ENCODE measurements around the gene TPK1. TPM values are rescaled to one million over a fixed set of nuclear protein-coding genes. Genes with fewer than 3 reads are reported as not detected.

The TPK1 gene
- total RNA-seq, 1 donor from 2014 or later = 20.0 TPM

DNA sequence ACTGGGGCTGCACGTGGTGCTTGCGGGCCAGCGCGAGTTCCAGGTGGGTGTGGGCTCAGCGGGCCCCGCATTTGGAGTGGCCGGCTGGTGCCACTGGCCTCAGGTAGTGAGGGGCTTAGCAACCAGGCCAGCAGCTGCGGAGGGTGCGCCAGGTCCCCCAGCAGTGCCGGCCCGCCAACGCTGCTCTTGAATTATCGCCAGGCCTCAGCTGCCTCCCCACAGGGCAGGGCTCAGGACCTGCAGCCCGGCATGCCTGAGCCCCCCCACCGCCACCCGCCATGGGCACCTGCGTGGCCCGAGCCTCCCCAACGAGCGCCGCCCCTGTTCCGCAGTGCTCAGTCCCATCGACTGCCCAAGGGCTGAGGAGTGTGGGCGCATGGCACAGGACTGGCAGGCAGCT, 185.4 kb downstream of the TPK1 start:
- POLR2A ChIA-PET = no interaction called here
- CTCF ChIA-PET = no interaction called here
- H3K27ac Mint-ChIP-seq = no peak overlapping the region
- peaks cover 2% of the 10 kb centered on the region for H3K9me3 Mint-ChIP-seq
- H3K4me3 Mint-ChIP-seq = no peak overlapping the region
- no peak for ATAC-seq (ENCODE audit: low read depth)
- H3K36me3 Mint-ChIP-seq (ENCODE audit: low read depth) = peaks cover 30% of the 10 kb centered on the region
- no peak for DNase-seq
- H3K4me1 Mint-ChIP-seq = peaks cover 5% of the 10 kb centered on the region
- TF ChIP-seq, protein P1, sequence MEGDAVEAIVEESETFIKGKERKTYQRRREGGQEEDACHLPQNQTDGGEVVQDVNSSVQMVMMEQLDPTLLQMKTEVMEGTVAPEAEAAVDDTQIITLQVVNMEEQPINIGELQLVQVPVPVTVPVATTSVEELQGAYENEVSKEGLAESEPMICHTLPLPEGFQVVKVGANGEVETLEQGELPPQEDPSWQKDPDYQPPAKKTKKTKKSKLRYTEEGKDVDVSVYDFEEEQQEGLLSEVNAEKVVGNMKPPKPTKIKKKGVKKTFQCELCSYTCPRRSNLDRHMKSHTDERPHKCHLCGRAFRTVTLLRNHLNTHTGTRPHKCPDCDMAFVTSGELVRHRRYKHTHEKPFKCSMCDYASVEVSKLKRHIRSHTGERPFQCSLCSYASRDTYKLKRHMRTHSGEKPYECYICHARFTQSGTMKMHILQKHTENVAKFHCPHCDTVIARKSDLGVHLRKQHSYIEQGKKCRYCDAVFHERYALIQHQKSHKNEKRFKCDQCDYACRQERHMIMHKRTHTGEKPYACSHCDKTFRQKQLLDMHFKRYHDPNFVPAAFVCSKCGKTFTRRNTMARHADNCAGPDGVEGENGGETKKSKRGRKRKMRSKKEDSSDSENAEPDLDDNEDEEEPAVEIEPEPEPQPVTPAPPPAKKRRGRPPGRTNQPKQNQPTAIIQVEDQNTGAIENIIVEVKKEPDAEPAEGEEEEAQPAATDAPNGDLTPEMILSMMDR (IDR thresholded peaks at IDR 0.05) = no peak
- intact Hi-C loops (cut with micrococcal nuclease) = no loop called here
- H3K27me3 Mint-ChIP-seq = no peaks in the 10 kb centered on the region

DNA sequence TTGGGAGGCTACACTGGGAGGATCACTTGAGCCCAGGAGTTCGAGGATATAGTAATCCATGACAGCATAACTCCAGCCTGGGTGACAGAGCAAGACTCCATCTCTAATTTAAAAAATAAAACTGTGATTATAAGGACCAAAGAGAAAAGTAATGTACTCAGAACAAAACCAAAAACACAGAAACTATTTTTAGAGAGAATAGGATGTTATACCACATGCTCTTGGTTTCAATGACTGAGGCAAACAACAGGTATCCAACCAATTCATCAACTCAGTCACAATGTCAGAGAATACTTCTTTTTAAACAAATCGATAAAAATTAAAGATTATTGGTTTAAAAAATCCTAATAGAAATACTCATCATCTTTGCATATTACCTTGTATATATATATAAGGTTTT, 186.7 kb downstream of the TPK1 start:
- no peak overlapping the region for H3K27ac Mint-ChIP-seq
- peaks cover 5% of the 10 kb centered on the region for H3K4me1 Mint-ChIP-seq
- ChIA-PET CTCF (no interaction called here), POLR2A (no interaction called here)
- peaks cover 2% of the 10 kb centered on the region for H3K9me3 Mint-ChIP-seq
- TF ChIP-seq, protein P1 (IDR thresholded peaks at IDR 0.05) = no peak
- H3K27me3 Mint-ChIP-seq = no peaks in the 10 kb centered on the region
- peaks cover 30% of the 10 kb centered on the region for H3K36me3 Mint-ChIP-seq (ENCODE audit: low read depth)
- intact Hi-C loops (cut with micrococcal nuclease) = no loop called here
- ATAC-seq (ENCODE audit: low read depth) (no peak), DNase-seq (no peak)
- H3K4me3 Mint-ChIP-seq = no peak overlapping the region

DNA sequence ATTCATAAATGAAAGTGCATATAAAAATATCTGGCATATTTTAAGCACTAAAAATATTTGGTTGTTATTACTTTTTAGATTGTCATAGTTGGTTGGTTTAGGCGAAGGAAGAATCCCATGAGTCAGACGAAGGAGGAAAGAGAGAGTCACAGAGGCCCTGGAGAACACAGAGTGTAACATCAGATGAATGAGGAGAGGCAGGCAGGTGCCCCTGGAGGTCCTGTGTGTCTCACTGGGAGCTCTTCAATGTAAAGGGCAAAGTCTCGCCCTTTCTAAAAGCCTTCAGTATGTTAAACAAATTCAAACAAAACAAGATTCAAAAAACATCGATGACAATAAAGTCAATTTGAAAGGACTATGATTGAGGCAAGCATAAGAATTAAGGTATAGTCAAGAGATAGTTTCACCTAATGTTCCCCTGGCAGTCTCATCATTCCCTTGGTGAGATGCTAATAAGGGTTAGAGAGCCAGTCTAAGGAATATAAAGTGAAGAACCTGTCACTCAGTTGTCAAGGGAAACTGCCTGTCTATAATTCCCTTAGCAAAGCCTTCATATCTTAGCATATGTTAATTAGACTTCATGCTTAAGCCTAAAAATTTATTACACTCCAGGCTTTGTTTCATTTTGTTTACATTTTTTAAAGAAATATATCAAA, 194.3 kb downstream of the TPK1 start:
- H3K27me3 Mint-ChIP-seq = no peaks in the 10 kb centered on the region
- no peak for ATAC-seq (ENCODE audit: low read depth)
- intact Hi-C loops (cut with micrococcal nuclease) = no loop called here
- H3K4me1 Mint-ChIP-seq = no peaks in the 10 kb centered on the region
- TF ChIP-seq, protein P1 (IDR thresholded peaks at IDR 0.05) = no peak
- no peak overlapping the region for H3K4me3 Mint-ChIP-seq
- H3K36me3 Mint-ChIP-seq (ENCODE audit: low read depth) = peaks cover 4% of the 10 kb centered on the region
- H3K27ac Mint-ChIP-seq = no peak overlapping the region
- DNase-seq = no peak
- no peaks in the 10 kb centered on the region for H3K9me3 Mint-ChIP-seq
- CTCF ChIA-PET = no interaction called here
- POLR2A ChIA-PET = no interaction called here

DNA sequence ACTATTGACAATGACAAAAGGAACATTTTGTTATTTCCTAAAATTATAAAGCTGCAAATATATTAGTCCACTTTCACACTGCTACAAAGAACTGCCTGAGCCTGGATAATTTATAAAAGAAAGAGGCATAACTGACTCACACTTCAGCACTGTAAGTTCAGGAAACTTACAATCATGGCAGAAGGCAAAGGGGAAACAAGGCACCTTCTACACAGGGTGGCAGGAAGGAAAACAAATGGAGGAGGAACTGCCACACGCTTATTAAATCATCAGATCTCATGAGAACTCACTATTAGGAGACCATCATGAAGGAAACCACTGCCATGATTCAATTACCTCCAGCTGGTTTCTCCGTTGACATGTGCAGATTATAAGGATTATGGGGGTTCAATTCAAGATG, 203.1 kb downstream of the TPK1 start:
- peaks cover 14% of the 10 kb centered on the region for H3K36me3 Mint-ChIP-seq (ENCODE audit: low read depth)
- intact Hi-C loops (cut with micrococcal nuclease) = no loop called here
- DNase-seq (no peak), ATAC-seq (ENCODE audit: low read depth) (no peak)
- ChIA-PET CTCF (no interaction called here), POLR2A (no interaction called here)
- H3K27ac Mint-ChIP-seq = no peak overlapping the region
- H3K4me1 Mint-ChIP-seq = no peaks in the 10 kb centered on the region
- no peak overlapping the region for H3K4me3 Mint-ChIP-seq
- TF ChIP-seq, protein P1 (IDR thresholded peaks at IDR 0.05) = no peak
- H3K9me3 Mint-ChIP-seq = peaks cover 5% of the 10 kb centered on the region
- no peaks in the 10 kb centered on the region for H3K27me3 Mint-ChIP-seq

DNA sequence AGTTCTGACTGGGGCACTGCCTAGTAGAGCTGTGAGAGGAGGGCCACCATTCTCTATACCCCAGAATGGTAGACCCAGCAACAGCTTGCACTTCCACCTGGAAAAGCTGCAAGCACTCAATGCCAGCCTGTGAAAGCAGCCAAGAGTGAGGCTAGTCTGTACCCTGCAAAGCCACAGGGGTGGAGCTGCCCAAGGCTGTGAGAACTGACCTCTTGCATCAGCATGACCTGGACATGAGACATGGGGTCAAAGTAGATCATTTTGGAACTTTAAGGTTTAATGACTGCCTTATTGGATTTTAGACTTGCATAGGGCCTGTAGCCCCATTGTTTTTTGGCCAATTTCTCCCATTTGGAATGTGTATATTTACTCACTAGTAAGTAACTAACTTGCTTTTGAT, 206.3 kb downstream of the TPK1 start:
- intact Hi-C loops (cut with micrococcal nuclease) = no loop called here
- ChIA-PET POLR2A (no interaction called here), CTCF (no interaction called here)
- ATAC-seq (ENCODE audit: low read depth) (no peak), DNase-seq (no peak)
- Mint-ChIP-seq H3K36me3 (ENCODE audit: low read depth) (peaks cover 23% of the 10 kb centered on the region), H3K4me1 (peaks cover 7% of the 10 kb centered on the region), H3K27ac (no peak overlapping the region), H3K27me3 (no peaks in the 10 kb centered on the region), H3K4me3 (no peak overlapping the region), H3K9me3 (peaks cover 8% of the 10 kb centered on the region)
- TF ChIP-seq, protein P1 (IDR thresholded peaks at IDR 0.05) = no peak
